ENCODE results near the gene SPDL1.

- TF ChIP-seq POLR2A (IDR thresholded peaks at IDR 0.05) (no peak), EP300 (IDR thresholded peaks at IDR 0.05) (no peak)
- TF ChIP-seq, protein P1, sequence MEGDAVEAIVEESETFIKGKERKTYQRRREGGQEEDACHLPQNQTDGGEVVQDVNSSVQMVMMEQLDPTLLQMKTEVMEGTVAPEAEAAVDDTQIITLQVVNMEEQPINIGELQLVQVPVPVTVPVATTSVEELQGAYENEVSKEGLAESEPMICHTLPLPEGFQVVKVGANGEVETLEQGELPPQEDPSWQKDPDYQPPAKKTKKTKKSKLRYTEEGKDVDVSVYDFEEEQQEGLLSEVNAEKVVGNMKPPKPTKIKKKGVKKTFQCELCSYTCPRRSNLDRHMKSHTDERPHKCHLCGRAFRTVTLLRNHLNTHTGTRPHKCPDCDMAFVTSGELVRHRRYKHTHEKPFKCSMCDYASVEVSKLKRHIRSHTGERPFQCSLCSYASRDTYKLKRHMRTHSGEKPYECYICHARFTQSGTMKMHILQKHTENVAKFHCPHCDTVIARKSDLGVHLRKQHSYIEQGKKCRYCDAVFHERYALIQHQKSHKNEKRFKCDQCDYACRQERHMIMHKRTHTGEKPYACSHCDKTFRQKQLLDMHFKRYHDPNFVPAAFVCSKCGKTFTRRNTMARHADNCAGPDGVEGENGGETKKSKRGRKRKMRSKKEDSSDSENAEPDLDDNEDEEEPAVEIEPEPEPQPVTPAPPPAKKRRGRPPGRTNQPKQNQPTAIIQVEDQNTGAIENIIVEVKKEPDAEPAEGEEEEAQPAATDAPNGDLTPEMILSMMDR (IDR thresholded peaks at IDR 0.05) = no peak
Measured at GRCh38 chr5:169637549-169638121, 54.1 kb downstream of the SPDL1 start.

All from ovary (tissue), 3 donors.